Measurements from ENCODE around the gene HYLS1. TPM values are rescaled to one million over a fixed set of nuclear protein-coding genes. Genes with fewer than 3 reads are reported as not detected.
"Not testable (repeated sequence)": the region's sequence is repeated elsewhere in the genome, so short reads cannot be mapped to it uniquely, and the experiment has no call there.

Gene HYLS1
- total RNA-seq, result 4.5 and 5.1 TPM in 2 replicates
- long read RNA-seq, transcript HYLS1-202 (3 exons, 2,061 nt), result major isoform, 48 of 64 reads
- long read RNA-seq, partial matches to known transcripts, result 1 of 64 reads
- long read RNA-seq, other reads (novel, unspliced or antisense), result 15 of 64 reads

- peak; percentile 96 for DNase-seq (ENCODE audit: extremely low spot score, unreplicated experiment)
- H3K27ac Mint-ChIP-seq (ENCODE audit: unreplicated experiment), result peak within 1 kb of the TSS; percentile 72
- no peaks in the 10 kb centered on the region for H3K36me3 Mint-ChIP-seq (ENCODE audit: unreplicated experiment)
- H3K4me1 Mint-ChIP-seq (ENCODE audit: unreplicated experiment), result peaks cover 19% of the 10 kb centered on the region
- peak; percentile 43 for TF ChIP-seq CTCF (IDR thresholded peaks at IDR 0.05)
- no peaks in the 10 kb centered on the region for H3K27me3 Mint-ChIP-seq (ENCODE audit: unreplicated experiment)
- H3K4me3 Mint-ChIP-seq (ENCODE audit: unreplicated experiment), result peak within 1 kb of the TSS; percentile 80
- H3K9me3 Mint-ChIP-seq (ENCODE audit: unreplicated experiment), result no peaks in the 10 kb centered on the region
Observed at GRCh38 chr11:125887373-125888324, at the start of gene HYLS1. Gene HYLS1 (plus strand): TSS chr11:125887668. CDS start chr11:125899369, 11,701 bp downstream.

- H3K27me3 Mint-ChIP-seq (ENCODE audit: unreplicated experiment), result no peaks in the 10 kb centered on the region
- TF ChIP-seq CTCF (IDR thresholded peaks at IDR 0.05), result no peak
- H3K4me3 Mint-ChIP-seq (ENCODE audit: unreplicated experiment), result no peak overlapping the region
- no peak for DNase-seq (ENCODE audit: extremely low spot score, unreplicated experiment)
- peaks cover 15% of the 10 kb centered on the region for H3K9me3 Mint-ChIP-seq (ENCODE audit: unreplicated experiment)
- H3K27ac Mint-ChIP-seq (ENCODE audit: unreplicated experiment), result no peak overlapping the region
- H3K36me3 Mint-ChIP-seq (ENCODE audit: unreplicated experiment), result no peaks in the 10 kb centered on the region
- no peaks in the 10 kb centered on the region for H3K4me1 Mint-ChIP-seq (ENCODE audit: unreplicated experiment)
Observed at GRCh38 chr11:125842321-125842948, 45.0 kb upstream of the HYLS1 start.

- no peaks in the 10 kb centered on the region for H3K27me3 Mint-ChIP-seq (ENCODE audit: unreplicated experiment)
- DNase-seq (ENCODE audit: extremely low spot score, unreplicated experiment), result no peak
- no peak overlapping the region for H3K4me3 Mint-ChIP-seq (ENCODE audit: unreplicated experiment)
- H3K27ac Mint-ChIP-seq (ENCODE audit: unreplicated experiment), result no peak overlapping the region
- no peaks in the 10 kb centered on the region for H3K4me1 Mint-ChIP-seq (ENCODE audit: unreplicated experiment)
- H3K36me3 Mint-ChIP-seq (ENCODE audit: unreplicated experiment), result no peaks in the 10 kb centered on the region
- H3K9me3 Mint-ChIP-seq (ENCODE audit: unreplicated experiment), result peaks cover 19% of the 10 kb centered on the region
- no peak for TF ChIP-seq CTCF (IDR thresholded peaks at IDR 0.05)
Observed at GRCh38 chr11:125846188-125846587, 41.3 kb upstream of the HYLS1 start.

- H3K4me1 Mint-ChIP-seq (ENCODE audit: unreplicated experiment); H3K27ac Mint-ChIP-seq (ENCODE audit: unreplicated experiment); H3K4me3 Mint-ChIP-seq (ENCODE audit: unreplicated experiment); H3K9me3 Mint-ChIP-seq (ENCODE audit: unreplicated experiment); DNase-seq (ENCODE audit: extremely low spot score, unreplicated experiment); H3K36me3 Mint-ChIP-seq (ENCODE audit: unreplicated experiment): not testable (repeated sequence)
- peaks cover 30% of the 10 kb centered on the region for H3K27me3 Mint-ChIP-seq (ENCODE audit: unreplicated experiment)
Observed at GRCh38 chr11:125857670-125858069, 29.8 kb upstream of the HYLS1 start.

GRCh38 chr11:125862786-125863185 lies 24.7 kb upstream of the HYLS1 start:
- not testable (repeated sequence) for H3K27me3 Mint-ChIP-seq (ENCODE audit: unreplicated experiment); H3K9me3 Mint-ChIP-seq (ENCODE audit: unreplicated experiment); H3K27ac Mint-ChIP-seq (ENCODE audit: unreplicated experiment); H3K4me3 Mint-ChIP-seq (ENCODE audit: unreplicated experiment); H3K4me1 Mint-ChIP-seq (ENCODE audit: unreplicated experiment); DNase-seq (ENCODE audit: extremely low spot score, unreplicated experiment); H3K36me3 Mint-ChIP-seq (ENCODE audit: unreplicated experiment)

- not testable (repeated sequence) for DNase-seq (ENCODE audit: extremely low spot score, unreplicated experiment); H3K4me1 Mint-ChIP-seq (ENCODE audit: unreplicated experiment); H3K9me3 Mint-ChIP-seq (ENCODE audit: unreplicated experiment); H3K36me3 Mint-ChIP-seq (ENCODE audit: unreplicated experiment); H3K4me3 Mint-ChIP-seq (ENCODE audit: unreplicated experiment); H3K27ac Mint-ChIP-seq (ENCODE audit: unreplicated experiment)
- peaks cover 14% of the 10 kb centered on the region for H3K27me3 Mint-ChIP-seq (ENCODE audit: unreplicated experiment)
Observed at GRCh38 chr11:125865354-125865753, 22.1 kb upstream of the HYLS1 start.
